GDM1 (cell line): ENCODE results near the gene RPS6KA4.

Experiments used
- DNase-seq: peaks from one replicate; lab custom pipeline; 2025; lab: John Stamatoyannopoulos, UW

Gene RPS6KA4

GRCh38 chr11:64348383-64349024 lies 10.5 kb upstream of the RPS6KA4 start:
- DNase-seq: no peak

- DNase-seq: no peak
These were observed 10.0 kb upstream of the RPS6KA4 start for GRCh38 chr11:64349025-64349387.

- no peak for DNase-seq
These were observed 9.6 kb upstream of the RPS6KA4 start for GRCh38 chr11:64349404-64349803.

GRCh38 chr11:64351136-64351631 lies 7.8 kb upstream of the RPS6KA4 start:
- no peak for DNase-seq

GRCh38 chr11:64352099-64352994 lies 6.6 kb upstream of the RPS6KA4 start:
- no peak for DNase-seq

GRCh38 chr11:64352995-64353714 lies 5.8 kb upstream of the RPS6KA4 start:
- DNase-seq: no peak

- DNase-seq: no peak
These were observed 5.1 kb upstream of the RPS6KA4 start for GRCh38 chr11:64353715-64354506.

- DNase-seq: peak; percentile 83
These were observed 3.7 kb upstream of the RPS6KA4 start for GRCh38 chr11:64355078-64355940.

- DNase-seq: peak; percentile 16
These were observed 2.2 kb upstream of the RPS6KA4 start for GRCh38 chr11:64356498-64357411.

- no peak for DNase-seq
These were observed 1.5 kb upstream of the RPS6KA4 start for GRCh38 chr11:64357446-64357845.

- DNase-seq: no peak
These were observed 942 bp upstream of the RPS6KA4 start for GRCh38 chr11:64357904-64358535.

- no peak for DNase-seq
These were observed 441 bp upstream of the RPS6KA4 start for GRCh38 chr11:64358536-64358906.

GRCh38 chr11:64359712-64360445 lies 917 bp downstream of the RPS6KA4 start:
- DNase-seq: no peak

GRCh38 chr11:64360448-64360921 lies 1.5 kb downstream of the RPS6KA4 start:
- DNase-seq: peak; percentile 21

- no peak for DNase-seq
These were observed 2.7 kb downstream of the RPS6KA4 start for GRCh38 chr11:64361659-64362058.

GRCh38 chr11:64362339-64362738 lies 3.4 kb downstream of the RPS6KA4 start:
- DNase-seq: no peak

- no peak for DNase-seq
These were observed 5.5 kb downstream of the RPS6KA4 start for GRCh38 chr11:64364435-64364834.

GRCh38 chr11:64364911-64365310 lies 5.9 kb downstream of the RPS6KA4 start:
- no peak for DNase-seq
